GM19463 (cell line): ENCODE measurements around the gene RAD51B.
"Not testable (repeated sequence)": the region's sequence is repeated elsewhere in the genome, so short reads cannot be mapped to it uniquely, and the experiment has no call there.

Experiments used
- ATAC-seq: cut with Tn5 transposase; IDR thresholded peaks from one replicate; pipeline ENCODE4 v1.9.1; 2021; ENCODE audit warnings: mild to moderate bottlenecking, moderate library complexity; ENCODE audit not compliant: unreplicated experiment

The RAD51B gene

DNA sequence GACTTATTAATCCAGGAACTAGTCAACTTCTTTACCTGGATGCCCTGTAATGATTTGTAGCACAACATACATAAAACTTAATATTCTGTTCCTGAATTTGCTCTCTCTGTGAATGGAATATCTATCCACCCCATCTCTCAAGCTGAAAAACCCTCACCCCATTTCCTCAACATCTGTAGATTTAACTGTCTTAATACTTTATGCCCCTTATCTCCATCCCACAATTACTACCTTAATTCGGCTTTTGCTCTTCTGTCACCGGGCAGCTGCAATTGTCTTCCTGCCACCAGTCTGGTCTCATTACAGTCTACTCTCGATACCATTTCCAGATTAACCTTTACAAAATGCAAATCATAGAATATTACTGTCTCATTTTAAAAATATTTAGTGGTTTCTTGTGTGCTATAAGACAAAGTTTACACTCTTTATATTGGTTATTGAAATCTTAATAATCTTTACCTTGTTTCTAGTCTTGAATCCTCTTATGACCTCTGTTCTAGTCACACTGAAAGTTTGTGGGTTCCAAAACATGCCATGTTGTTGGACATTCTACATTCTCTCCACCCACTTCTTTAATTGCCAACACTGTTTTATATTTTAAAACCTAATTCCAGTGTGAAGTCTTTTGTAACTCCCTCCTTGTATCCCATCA lies 347.3 kb downstream of the RAD51B start:
- no peak for ATAC-seq

DNA sequence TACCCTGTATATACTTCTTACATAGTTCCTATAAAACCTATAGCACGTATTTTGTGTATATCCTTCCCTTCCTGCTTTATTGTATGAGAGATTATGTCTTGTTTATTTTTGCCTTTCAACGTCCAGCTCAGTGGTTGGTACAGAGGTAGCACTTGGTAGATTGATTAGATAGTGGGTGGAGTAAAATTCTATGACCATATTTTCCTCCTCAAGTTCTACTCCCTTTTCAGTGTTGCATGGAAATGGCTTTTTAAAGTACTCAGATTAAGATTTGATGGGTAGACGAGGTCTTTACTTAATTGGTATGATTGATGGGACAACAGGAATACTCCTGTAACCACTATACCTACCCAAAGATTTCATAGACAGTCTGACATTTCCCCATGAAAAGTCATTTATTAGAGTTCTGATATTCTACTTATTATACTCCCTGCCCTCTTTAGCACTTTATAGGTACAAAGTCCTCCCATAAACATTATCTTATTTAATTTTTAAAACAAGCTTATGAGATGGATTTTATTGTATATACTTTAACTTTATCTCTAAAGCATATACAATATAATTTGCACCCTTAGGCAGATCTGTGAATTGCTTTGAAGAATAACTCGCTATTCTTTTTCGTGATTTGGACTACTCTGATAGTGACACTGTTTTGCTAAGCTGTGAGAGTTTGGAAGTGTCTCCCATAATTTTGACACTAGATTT lies 348.0 kb downstream of the RAD51B start:
- ATAC-seq: no peak

GRCh38 chr14:68168460-68169109 lies 349.0 kb downstream of the RAD51B start:
- no peak for ATAC-seq

DNA sequence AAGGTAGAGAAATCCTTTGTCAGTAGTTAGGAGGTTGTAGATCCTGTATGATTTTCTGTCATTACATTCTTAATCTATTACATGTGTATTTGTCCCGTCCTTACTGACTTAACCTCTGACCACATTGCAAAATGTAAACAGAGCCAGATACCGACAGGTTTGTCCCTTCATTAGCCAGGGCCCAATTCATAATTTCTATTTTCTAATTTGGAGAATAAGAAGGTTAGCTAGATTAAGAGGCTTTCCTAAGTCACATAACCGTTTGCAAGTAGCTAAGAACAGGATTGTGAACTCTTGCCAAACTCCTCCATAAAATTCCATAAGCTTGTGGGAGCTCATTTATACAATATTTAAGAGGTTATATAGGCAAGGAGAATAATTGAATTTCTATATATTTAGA lies 352.6 kb downstream of the RAD51B start:
- no peak for ATAC-seq

GRCh38 chr14:68172627-68173026 lies 353.0 kb downstream of the RAD51B start:
- ATAC-seq: peak; percentile 89

DNA sequence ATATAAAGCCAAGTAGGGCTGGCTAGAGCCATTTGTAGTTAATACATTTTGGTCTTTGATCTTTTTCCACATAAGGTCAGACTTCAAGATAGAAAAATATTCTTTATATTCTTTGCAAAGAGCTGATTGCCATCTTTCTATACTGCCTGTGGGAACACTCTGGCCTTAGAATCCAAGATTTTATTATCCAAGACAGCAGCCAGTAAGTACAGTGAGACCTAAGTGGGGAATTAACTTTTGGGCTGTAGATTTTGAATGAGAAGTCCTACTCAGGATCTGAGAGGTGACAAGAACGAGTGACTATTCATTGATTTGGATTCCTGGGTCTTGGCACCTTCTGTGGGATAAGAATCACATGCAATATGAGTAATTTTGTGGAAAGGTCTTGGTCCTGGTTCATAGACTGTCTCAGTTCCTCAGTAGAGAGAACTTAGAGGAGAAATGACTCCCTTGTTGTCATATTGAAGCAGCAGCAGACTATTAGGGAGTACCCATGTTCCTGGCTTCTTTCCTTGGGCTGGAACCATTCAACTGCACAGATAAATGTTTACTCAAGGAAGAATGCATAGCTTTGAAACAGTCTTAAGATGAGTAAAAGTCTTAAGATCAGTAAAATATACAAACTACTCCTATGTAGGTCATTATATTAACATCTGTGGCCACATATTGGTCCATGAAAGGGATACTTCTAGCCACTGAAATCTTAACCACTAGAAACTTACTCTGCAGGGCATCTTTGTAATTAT lies 353.8 kb downstream of the RAD51B start:
- ATAC-seq: no peak

GRCh38 chr14:68174446-68174845 lies 354.9 kb downstream of the RAD51B start:
- no peak for ATAC-seq

DNA sequence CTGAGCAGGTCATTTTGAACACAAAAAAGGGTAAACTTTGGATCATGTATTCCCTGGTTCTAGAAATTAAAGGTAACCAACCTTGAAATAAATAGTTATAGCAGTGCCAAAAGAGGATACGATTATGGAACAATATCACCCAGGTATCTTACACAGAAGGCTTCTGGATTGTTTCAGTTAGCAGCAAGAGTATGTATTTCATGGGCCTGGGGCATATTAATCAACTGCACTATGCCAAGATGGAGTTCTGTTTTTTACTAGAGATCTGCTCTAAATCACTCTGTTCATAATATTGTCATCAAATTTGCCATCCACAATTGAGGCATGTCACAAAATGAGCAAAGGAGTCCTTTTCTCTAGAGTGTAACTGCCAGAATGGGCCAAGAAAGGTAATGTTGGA lies 357.1 kb downstream of the RAD51B start:
- ATAC-seq: no peak

- no peak for ATAC-seq
Measured at GRCh38 chr14:68177728-68178127, 358.1 kb downstream of the RAD51B start.

DNA sequence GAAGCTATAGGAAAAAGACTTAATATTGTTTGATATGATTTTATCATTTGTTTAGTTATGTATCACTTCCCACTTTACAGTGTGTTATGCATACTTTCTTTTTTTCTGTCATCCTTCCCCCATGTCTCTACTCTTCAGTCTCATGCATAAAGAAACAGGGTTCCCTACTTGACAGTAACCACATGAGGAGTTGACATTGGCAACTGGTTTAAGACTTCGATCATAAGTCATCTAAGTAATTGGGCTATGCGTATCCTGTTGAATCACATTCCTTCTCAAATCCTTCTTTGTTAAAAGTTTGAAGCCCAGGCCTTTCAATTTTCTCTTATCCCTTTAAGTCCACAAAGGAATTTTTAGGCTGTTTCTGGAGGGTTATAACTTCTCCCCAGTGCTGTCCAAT lies 358.7 kb downstream of the RAD51B start:
- no peak for ATAC-seq

- no peak for ATAC-seq
Measured at GRCh38 chr14:68181519-68182326, 362.1 kb downstream of the RAD51B start.

- ATAC-seq: peak; percentile 79
Measured at GRCh38 chr14:68182492-68182891, 362.9 kb downstream of the RAD51B start.

GRCh38 chr14:68186500-68187276 lies 367.1 kb downstream of the RAD51B start:
- ATAC-seq: not testable (repeated sequence)

DNA sequence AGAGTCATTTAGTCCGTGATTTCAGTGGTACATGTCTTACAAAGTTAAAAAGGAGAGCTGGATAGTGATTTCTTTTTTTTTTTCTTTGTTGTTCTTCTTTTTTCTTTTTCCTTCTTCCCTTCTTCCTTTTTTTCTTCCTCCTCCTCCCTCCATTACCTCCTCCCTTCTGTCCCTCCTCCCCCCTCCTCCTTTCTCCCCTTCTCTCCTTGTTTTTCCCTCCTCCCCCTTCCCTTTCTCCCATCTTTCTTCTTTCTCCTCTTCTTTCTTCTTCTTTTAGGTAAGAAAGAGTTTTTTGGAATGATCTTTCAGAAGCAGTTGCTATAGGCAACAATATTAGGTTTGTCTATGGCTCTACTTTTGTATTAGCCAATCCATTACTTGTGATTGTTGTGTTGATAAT lies 368.6 kb downstream of the RAD51B start:
- no peak for ATAC-seq

DNA sequence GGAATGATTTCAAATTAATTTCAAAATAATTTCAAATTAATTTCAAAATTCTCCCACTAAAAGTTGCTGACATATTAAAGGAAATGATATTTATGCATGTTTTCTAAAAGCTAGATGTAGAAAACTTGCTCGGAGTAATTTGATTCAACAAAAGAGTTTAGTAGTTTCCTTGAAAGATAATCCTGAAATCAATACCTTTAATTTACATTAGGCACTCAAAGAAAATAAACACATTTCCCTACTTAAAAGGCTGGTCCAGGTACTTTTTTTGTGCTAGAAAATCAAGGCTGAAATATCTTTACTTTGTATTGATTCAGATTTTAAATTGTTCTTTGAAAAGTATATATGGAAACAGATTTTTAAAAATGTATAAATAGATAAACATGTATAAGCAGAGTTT lies 370.5 kb downstream of the RAD51B start:
- no peak for ATAC-seq

- no peak for ATAC-seq
Measured at GRCh38 chr14:68191567-68192321, 372.2 kb downstream of the RAD51B start.

GRCh38 chr14:68192935-68193334 lies 373.4 kb downstream of the RAD51B start:
- ATAC-seq: no peak

DNA sequence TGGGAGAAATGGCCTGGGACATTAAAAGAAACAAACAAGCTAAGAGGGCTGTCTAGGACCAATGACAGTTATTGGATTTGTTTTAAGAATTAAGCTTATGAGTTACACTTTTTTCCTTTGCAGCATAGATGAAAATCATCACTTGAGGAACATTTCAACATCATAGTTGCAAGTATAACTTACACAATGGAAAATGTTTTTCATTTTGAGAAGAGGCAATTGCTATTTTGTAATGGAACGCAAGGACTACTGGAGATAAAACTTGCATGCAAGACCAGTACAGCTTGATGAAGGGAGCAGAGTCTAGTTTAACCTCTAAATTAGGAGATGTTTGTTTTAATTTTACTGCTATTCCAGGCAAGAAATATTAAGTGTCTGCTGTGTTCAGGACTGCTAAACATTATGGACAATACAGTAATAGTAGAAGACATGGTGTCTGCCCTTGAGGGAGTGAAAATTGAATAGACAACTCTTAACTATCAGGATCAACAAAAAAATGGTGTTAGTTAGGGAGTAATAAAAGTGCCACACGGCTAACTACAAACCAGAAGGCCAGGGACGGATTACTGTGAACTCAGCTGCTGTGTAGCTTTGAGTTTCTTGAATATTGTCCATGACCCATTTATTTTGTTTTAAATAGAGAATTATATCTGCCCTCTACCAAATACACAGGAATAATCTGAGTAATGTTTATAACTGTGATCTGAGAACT lies 374.5 kb downstream of the RAD51B start:
- ATAC-seq: no peak

- no peak for ATAC-seq
Measured at GRCh38 chr14:68195126-68195525, 375.5 kb downstream of the RAD51B start.
